Choroid plexus epithelial cell (primary cell): ENCODE data around the gene SSX2B.
"Not testable (repeated sequence)": the region's sequence is repeated elsewhere in the genome, so short reads cannot be mapped to it uniquely, and the experiment has no call there.

ENCODE experiments used
- DNase-seq: peaks from one replicate; pipeline ENCODE4 v3.0.0-alpha.2; 2010; ENCODE audit warnings: low read depth
- H3K4me3 ChIP-seq: 2 replicates; pipeline ENCODE4 v1.5.1; 2011; ENCODE audit warnings: low read depth, mild to moderate bottlenecking, control low read depth, low read length, moderate library complexity

The SSX2B gene, protein sequence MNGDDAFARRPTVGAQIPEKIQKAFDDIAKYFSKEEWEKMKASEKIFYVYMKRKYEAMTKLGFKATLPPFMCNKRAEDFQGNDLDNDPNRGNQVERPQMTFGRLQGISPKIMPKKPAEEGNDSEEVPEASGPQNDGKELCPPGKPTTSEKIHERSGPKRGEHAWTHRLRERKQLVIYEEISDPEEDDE

DNA sequence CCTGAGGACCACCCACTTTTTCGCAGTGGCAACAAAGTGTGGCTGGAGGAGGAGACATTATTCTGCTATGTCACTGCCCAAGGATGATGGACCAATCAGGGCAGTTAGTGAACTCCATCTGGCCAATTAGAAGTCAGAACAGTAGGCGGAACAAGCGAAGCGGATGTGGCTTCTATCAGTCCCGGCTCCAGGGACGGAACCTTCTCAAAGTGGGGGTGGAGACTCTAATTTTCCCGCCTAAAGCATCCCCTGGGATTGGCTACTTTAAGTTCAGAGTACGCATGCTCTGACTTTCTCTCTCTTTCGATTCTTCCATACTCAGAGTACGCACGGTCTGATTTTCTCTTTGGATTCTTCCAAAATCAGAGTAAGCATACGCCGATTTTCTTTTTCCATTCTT is at the start of gene SSX2B:
Gene SSX2B, plus strand, starts transcription at position 301 of the 400 bp plus-strand sequence. CDS start 1,429 bp downstream, outside the sequence.
- not testable (repeated sequence) for H3K4me3 ChIP-seq, DNase-seq

DNA sequence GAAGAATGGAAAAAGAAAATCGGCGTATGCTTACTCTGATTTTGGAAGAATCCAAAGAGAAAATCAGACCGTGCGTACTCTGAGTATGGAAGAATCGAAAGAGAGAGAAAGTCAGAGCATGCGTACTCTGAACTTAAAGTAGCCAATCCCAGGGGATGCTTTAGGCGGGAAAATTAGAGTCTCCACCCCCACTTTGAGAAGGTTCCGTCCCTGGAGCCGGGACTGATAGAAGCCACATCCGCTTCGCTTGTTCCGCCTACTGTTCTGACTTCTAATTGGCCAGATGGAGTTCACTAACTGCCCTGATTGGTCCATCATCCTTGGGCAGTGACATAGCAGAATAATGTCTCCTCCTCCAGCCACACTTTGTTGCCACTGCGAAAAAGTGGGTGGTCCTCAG is 44.0 kb upstream of the SSX2B start, which contains the start of gene SSX2:
Gene SSX2, minus strand, starts transcription at position 101 of the 400 bp plus-strand sequence. CDS start 1,429 bp downstream, outside the sequence.
- DNase-seq, H3K4me3 ChIP-seq: not testable (repeated sequence)

DNA sequence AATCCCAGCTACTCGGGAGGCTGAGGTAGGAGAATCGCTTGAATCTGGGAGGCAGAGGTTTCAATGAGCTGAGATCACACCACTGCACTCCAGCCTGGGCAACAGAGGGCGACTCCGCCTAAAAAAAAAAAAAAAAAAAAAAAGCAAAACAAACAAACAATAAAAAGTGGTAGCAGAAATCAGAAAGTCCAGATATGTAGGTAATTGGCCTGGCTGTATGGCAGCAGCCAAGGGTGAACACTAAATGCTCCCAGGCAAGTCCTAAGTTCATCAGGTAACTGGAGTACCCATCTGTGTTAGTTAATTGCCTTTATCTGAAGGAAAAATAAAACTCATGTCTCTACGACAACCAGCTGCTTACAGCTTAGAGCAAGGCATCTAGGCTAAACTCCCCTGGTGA is 14.9 kb downstream of the SSX2B start:
- not testable (repeated sequence) for H3K4me3 ChIP-seq, DNase-seq

DNA sequence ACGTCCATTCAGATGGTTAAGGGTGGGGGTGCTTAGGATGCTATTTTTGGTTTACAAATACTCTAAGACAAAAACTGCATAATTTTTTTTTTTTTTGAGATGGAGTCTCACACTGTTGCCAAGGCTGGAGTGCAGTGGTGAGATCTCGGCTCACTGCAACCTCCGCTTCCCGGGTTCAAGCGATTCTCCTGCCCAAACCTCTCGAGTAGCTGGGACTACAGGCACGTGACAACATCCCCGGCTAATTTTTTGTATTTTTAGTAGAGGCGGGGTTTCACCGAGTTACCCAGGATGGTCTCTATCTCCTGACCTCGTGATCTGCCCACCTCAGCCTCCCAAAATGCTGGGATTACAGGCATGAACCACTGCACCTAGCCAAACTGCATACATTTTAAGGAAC is 22.5 kb downstream of the SSX2B start:
- not testable (repeated sequence) for H3K4me3 ChIP-seq, DNase-seq

DNA sequence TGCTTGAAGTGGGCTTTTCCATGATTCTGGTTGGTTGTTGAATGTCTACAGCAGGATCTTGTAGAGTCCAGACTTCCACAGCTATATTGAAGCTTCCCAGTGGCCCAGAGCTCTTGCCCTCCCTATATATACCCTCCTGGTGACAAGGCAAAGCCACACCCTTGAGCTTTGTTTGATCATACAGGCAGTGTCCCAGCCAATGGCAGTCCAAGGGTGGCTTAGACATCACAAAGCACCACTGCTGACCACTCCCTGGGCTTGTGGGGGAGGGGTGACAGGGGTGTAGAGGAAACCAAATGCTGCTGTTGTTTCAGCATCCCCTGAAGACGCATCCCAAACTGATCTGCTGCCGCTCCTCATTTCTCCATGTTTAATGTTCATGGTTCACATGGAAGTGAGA is 46.3 kb downstream of the SSX2B start, which contains the start of gene SPANXN5:
Gene SPANXN5, minus strand, starts transcription at position 101 of the 400 bp plus-strand sequence. Its CDS starts 79 bp downstream, at position 22.
- H3K4me3 ChIP-seq, DNase-seq: not testable (repeated sequence)

DNA sequence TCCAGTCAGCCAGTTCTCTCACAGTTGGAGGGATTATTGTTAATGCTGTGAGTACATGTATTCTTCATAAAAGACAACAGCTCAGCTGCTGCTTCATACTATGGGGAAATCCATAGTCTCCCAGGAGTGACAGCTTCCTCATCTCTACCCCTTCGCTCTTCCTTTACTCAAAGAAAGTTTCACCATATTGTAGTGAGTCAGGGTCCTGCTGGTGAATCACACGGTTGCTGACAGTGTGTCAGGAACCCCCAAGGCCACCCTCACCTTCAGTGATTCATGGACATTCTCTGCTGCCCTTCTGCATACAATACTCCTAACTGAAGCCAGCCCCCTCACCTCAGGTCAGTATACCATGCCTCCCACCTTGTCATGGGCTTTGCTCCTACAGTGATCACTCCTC is 53.8 kb downstream of the SSX2B start:
- DNase-seq, H3K4me3 ChIP-seq: not testable (repeated sequence)
